GM19023 (cell line): ENCODE measurements around the gene PDE1A.

Experiments
- ATAC-seq: cut with Tn5 transposase; IDR thresholded peaks from one replicate; pipeline ENCODE4 v1.9.1; 2021; ENCODE audit warnings: mild to moderate bottlenecking, moderate library complexity; ENCODE audit not compliant: unreplicated experiment

PDE1A gene

GRCh38 chr2:182220335-182220734 is 206.5 kb downstream of the PDE1A start:
- no peak for ATAC-seq

- ATAC-seq, result no peak
Observed at GRCh38 chr2:182210669-182211068, 216.2 kb downstream of the PDE1A start.

- ATAC-seq, result no peak
Observed at GRCh38 chr2:182208421-182208820, 218.4 kb downstream of the PDE1A start.

GRCh38 chr2:182207049-182207746 is 219.6 kb downstream of the PDE1A start:
- ATAC-seq, result peak; percentile 65

GRCh38 chr2:182197529-182197928 is 229.3 kb downstream of the PDE1A start:
- no peak for ATAC-seq

- no peak for ATAC-seq
Observed at GRCh38 chr2:182193291-182193690, 233.5 kb downstream of the PDE1A start.

GRCh38 chr2:182191061-182191460 is 235.8 kb downstream of the PDE1A start:
- no peak for ATAC-seq

- ATAC-seq, result no peak
Observed at GRCh38 chr2:182187130-182187529, 239.7 kb downstream of the PDE1A start.

GRCh38 chr2:182186132-182186735 is 240.6 kb downstream of the PDE1A start:
- ATAC-seq, result no peak

- ATAC-seq, result no peak
Observed at GRCh38 chr2:182182436-182182835, 244.4 kb downstream of the PDE1A start.

- no peak for ATAC-seq
Observed at GRCh38 chr2:182181381-182181780, 245.5 kb downstream of the PDE1A start.

GRCh38 chr2:182179176-182179575 is 247.7 kb downstream of the PDE1A start:
- ATAC-seq, result no peak

GRCh38 chr2:182173944-182174622 is 252.8 kb downstream of the PDE1A start:
- no peak for ATAC-seq

- no peak for ATAC-seq
Observed at GRCh38 chr2:182170341-182170740, 256.5 kb downstream of the PDE1A start.

GRCh38 chr2:182167882-182168281 is 259.0 kb downstream of the PDE1A start:
- ATAC-seq, result no peak

- ATAC-seq, result no peak
Observed at GRCh38 chr2:182166841-182167240, 260.0 kb downstream of the PDE1A start.

GRCh38 chr2:182166406-182166805 is 260.4 kb downstream of the PDE1A start:
- no peak for ATAC-seq

- no peak for ATAC-seq
Observed at GRCh38 chr2:182165202-182165601, 261.6 kb downstream of the PDE1A start.

- ATAC-seq, result no peak
Observed at GRCh38 chr2:182164686-182165085, 262.1 kb downstream of the PDE1A start.

GRCh38 chr2:182163878-182164277 is 263.0 kb downstream of the PDE1A start:
- ATAC-seq, result no peak

- ATAC-seq, result no peak
Observed at GRCh38 chr2:182148344-182148743, 278.5 kb downstream of the PDE1A start.

GRCh38 chr2:182144776-182145165 is 282.1 kb downstream of the PDE1A start:
- ATAC-seq, result no peak
